Karpas-422 (cell line): ENCODE results near the gene DIAPH3. TPM values are rescaled to one million over a fixed set of nuclear protein-coding genes. Genes with fewer than 3 reads are reported as not detected.

Source experiments
- DNase-seq: peaks from one replicate; pipeline ENCODE4 v3.0.0-alpha.2; 2015
- H2AFZ ChIP-seq: fragments of 200-600 bp; sonication (generic); 2 replicates; pipeline ENCODE4 v1.6.1; 2014; ENCODE audit warnings: antibody characterized with exemption, low read length, mixed read lengths
- H3K27ac ChIP-seq: fragments of 200-600 bp; sonication (generic); 2 replicates; pipeline ENCODE4 v1.5.1; 2014; ENCODE audit warnings: mild to moderate bottlenecking, low read length, moderate library complexity
- H3K27me3 ChIP-seq: fragments of 200-600 bp; sonication (generic); 2 replicates; pipeline ENCODE4 v1.6.1; 2014; ENCODE audit warnings: low read length, mixed read lengths
- H3K36me3 ChIP-seq: fragments of 200-600 bp; sonication (generic); 2 replicates; pipeline ENCODE4 v1.6.1; 2014; ENCODE audit warnings: low read length, mixed read lengths; ENCODE audit not compliant: insufficient read depth
- H3K4me1 ChIP-seq: fragments of 200-600 bp; sonication (generic); 2 replicates; pipeline ENCODE4 v1.6.1; 2014; ENCODE audit warnings: mild to moderate bottlenecking, low read length, mixed read lengths
- H3K4me2 ChIP-seq: fragments of 200-600 bp; sonication (generic); 2 replicates; pipeline ENCODE4 v1.6.1; 2014; ENCODE audit warnings: low read length, low read depth, mild to moderate bottlenecking; ENCODE audit not compliant: poor library complexity, severe bottlenecking
- H3K4me3 ChIP-seq: fragments of 200-600 bp; sonication (generic); 2 replicates; pipeline ENCODE4 v1.5.1; 2014; ENCODE audit warnings: mild to moderate bottlenecking, antibody characterized with exemption, low read length, mixed read lengths
- H3K79me2 ChIP-seq: fragments of 200-600 bp; sonication (generic); 2 replicates; pipeline ENCODE4 v1.6.1; 2014; ENCODE audit warnings: mild to moderate bottlenecking, low read length, mixed read lengths
- H3K9ac ChIP-seq: fragments of 200-600 bp; sonication (generic); 2 replicates; pipeline ENCODE4 v1.6.0; 2014; ENCODE audit warnings: low read length
- H3K9me2 ChIP-seq: fragments of 200-600 bp; sonication (generic), shearing (Covaris generic); replicated peaks from 2 replicates; pipeline ENCODE4 v1.6.0; 2014; ENCODE audit warnings: mild to moderate bottlenecking, low read length, moderate library complexity; ENCODE audit not compliant: insufficient read depth
- H3K9me3 ChIP-seq: fragments of 300-700, 200-600 bp; sonication (generic); 2 replicates; pipeline ENCODE4 v1.6.1; 2014; ENCODE audit warnings: low read length, mixed read lengths
- H4K20me1 ChIP-seq: fragments of 200-600 bp; sonication (generic); 2 replicates; pipeline ENCODE4 v1.6.1; 2014; ENCODE audit warnings: mild to moderate bottlenecking, antibody characterized with exemption, low read length, low read depth; ENCODE audit not compliant: insufficient read depth
- total RNA-seq: library from RNA; depleted of rRNA; stranded (reverse); fragments of >200 nt; shearing (Covaris generic); gene quantifications from 2 replicates; pipeline ENCODE4 v1.2.3, GENCODE V29; 2014; ENCODE audit warnings: low replicate concordance

DIAPH3 gene
- total RNA-seq, 1 experiment from 2014 or later, result 10.0 TPM

- no peaks in the 10 kb centered on the region for H3K79me2 ChIP-seq
- no peak overlapping the region for H3K4me3 ChIP-seq
- no peak overlapping the region for H3K4me2 ChIP-seq
- no peaks in the 10 kb centered on the region for H3K36me3 ChIP-seq
- no peaks in the 10 kb centered on the region for H3K4me1 ChIP-seq
- no peak overlapping the region for H2AFZ ChIP-seq
- H3K27me3 ChIP-seq, result no peaks in the 10 kb centered on the region
- no peaks in the 10 kb centered on the region for H3K9me3 ChIP-seq
- no peaks in the 10 kb centered on the region for H3K9me2 ChIP-seq
- no peak for DNase-seq
- no peak overlapping the region for H3K27ac ChIP-seq
- no peak overlapping the region for H3K9ac ChIP-seq
- H4K20me1 ChIP-seq, result no peaks in the 10 kb centered on the region
Observed at GRCh38 chr13:59673286-59673685, 490.4 kb downstream of the DIAPH3 start.

- H3K4me3 ChIP-seq, result no peak overlapping the region
- no peaks in the 10 kb centered on the region for H3K9me3 ChIP-seq
- no peaks in the 10 kb centered on the region for H3K79me2 ChIP-seq
- no peaks in the 10 kb centered on the region for H3K4me1 ChIP-seq
- no peak overlapping the region for H3K4me2 ChIP-seq
- H3K9ac ChIP-seq, result no peak overlapping the region
- no peak overlapping the region for H3K27ac ChIP-seq
- H3K9me2 ChIP-seq, result no peaks in the 10 kb centered on the region
- no peaks in the 10 kb centered on the region for H3K27me3 ChIP-seq
- no peaks in the 10 kb centered on the region for H4K20me1 ChIP-seq
- no peak for DNase-seq
- no peak overlapping the region for H2AFZ ChIP-seq
- no peaks in the 10 kb centered on the region for H3K36me3 ChIP-seq
Observed at GRCh38 chr13:59672445-59672844, 491.3 kb downstream of the DIAPH3 start.

- H3K79me2 ChIP-seq, result no peaks in the 10 kb centered on the region
- no peaks in the 10 kb centered on the region for H3K4me1 ChIP-seq
Observed at GRCh38 chr13:59671881-59672280, 491.8 kb downstream of the DIAPH3 start.

GRCh38 chr13:59666504-59666903 is 497.2 kb downstream of the DIAPH3 start:
- Histone ChIP-seq H3K4me2 (no peak overlapping the region), H2AFZ (no peak overlapping the region), H3K79me2 (no peaks in the 10 kb centered on the region), H3K27me3 (no peaks in the 10 kb centered on the region), H3K9me2 (no peaks in the 10 kb centered on the region), H3K27ac (no peak overlapping the region), H3K4me3 (no peak overlapping the region), H3K36me3 (no peaks in the 10 kb centered on the region), H4K20me1 (no peaks in the 10 kb centered on the region), H3K9ac (no peak overlapping the region), H3K4me1 (no peaks in the 10 kb centered on the region; the same call in 1 of the 2 replicates), H3K9me3 (no peaks in the 10 kb centered on the region)
- no peak for DNase-seq

More at GRCh38 chr13:59671881-59672280, 491.8 kb downstream of the DIAPH3 start:
- no peaks in the 10 kb centered on the region for H4K20me1 ChIP-seq
- H3K4me3 ChIP-seq, result no peak overlapping the region
- H3K9me2 ChIP-seq, result no peaks in the 10 kb centered on the region
- H3K27me3 ChIP-seq, result no peaks in the 10 kb centered on the region
- no peaks in the 10 kb centered on the region for H3K36me3 ChIP-seq
- H3K9me3 ChIP-seq, result no peaks in the 10 kb centered on the region
- H3K9ac ChIP-seq, result no peak overlapping the region
- no peak for DNase-seq
- no peak overlapping the region for H2AFZ ChIP-seq
- H3K4me2 ChIP-seq, result no peak overlapping the region
- H3K27ac ChIP-seq, result no peak overlapping the region

- no peak overlapping the region for H3K4me3 ChIP-seq
- H3K9ac ChIP-seq, result no peak overlapping the region
- no peak overlapping the region for H3K4me2 ChIP-seq
- no peaks in the 10 kb centered on the region for H4K20me1 ChIP-seq
- H3K9me3 ChIP-seq, result no peaks in the 10 kb centered on the region
- no peak overlapping the region for H3K27ac ChIP-seq
- no peaks in the 10 kb centered on the region for H3K27me3 ChIP-seq
- H2AFZ ChIP-seq, result no peak overlapping the region
- H3K79me2 ChIP-seq, result no peaks in the 10 kb centered on the region
- DNase-seq, result no peak
- H3K4me1 ChIP-seq, result no peaks in the 10 kb centered on the region; the same call in 1 of the 2 replicates
- H3K9me2 ChIP-seq, result no peaks in the 10 kb centered on the region
- H3K36me3 ChIP-seq, result no peaks in the 10 kb centered on the region
Observed at GRCh38 chr13:59665732-59666131, 498.0 kb downstream of the DIAPH3 start.

- H3K4me3 ChIP-seq, result no peak overlapping the region
- no peaks in the 10 kb centered on the region for H3K36me3 ChIP-seq
- no peak overlapping the region for H3K27ac ChIP-seq
- DNase-seq, result no peak
- no peaks in the 10 kb centered on the region for H3K27me3 ChIP-seq
- H3K9ac ChIP-seq, result no peak overlapping the region
- no peaks in the 10 kb centered on the region for H3K9me3 ChIP-seq
- no peaks in the 10 kb centered on the region for H3K79me2 ChIP-seq
- no peaks in the 10 kb centered on the region for H4K20me1 ChIP-seq
- no peak overlapping the region for H3K4me2 ChIP-seq
- H2AFZ ChIP-seq, result no peak overlapping the region
- no peaks in the 10 kb centered on the region for H3K9me2 ChIP-seq
- no peaks in the 10 kb centered on the region; the same call in 1 of the 2 replicates for H3K4me1 ChIP-seq
Observed at GRCh38 chr13:59665184-59665583, 498.5 kb downstream of the DIAPH3 start.

- H3K4me1 ChIP-seq, result no peaks in the 10 kb centered on the region; the same call in 1 of the 2 replicates
- H3K9ac ChIP-seq, result no peak overlapping the region
- no peaks in the 10 kb centered on the region for H3K36me3 ChIP-seq
- H3K4me2 ChIP-seq, result no peak overlapping the region
- H3K9me2 ChIP-seq, result no peaks in the 10 kb centered on the region
- H3K4me3 ChIP-seq, result no peak overlapping the region
- no peaks in the 10 kb centered on the region for H3K27me3 ChIP-seq
- no peaks in the 10 kb centered on the region for H3K79me2 ChIP-seq
- DNase-seq, result no peak
- no peak overlapping the region for H2AFZ ChIP-seq
- no peaks in the 10 kb centered on the region for H4K20me1 ChIP-seq
- no peaks in the 10 kb centered on the region for H3K9me3 ChIP-seq
- H3K27ac ChIP-seq, result no peak overlapping the region
Observed at GRCh38 chr13:59664586-59664985, 499.1 kb downstream of the DIAPH3 start.

- Histone ChIP-seq H3K4me2 (no peak overlapping the region), H3K4me3 (no peak overlapping the region), H3K27me3 (no peaks in the 10 kb centered on the region), H3K9me3 (no peaks in the 10 kb centered on the region), H3K36me3 (no peaks in the 10 kb centered on the region), H3K27ac (no peak overlapping the region), H3K9ac (no peak overlapping the region), H4K20me1 (no peaks in the 10 kb centered on the region), H3K9me2 (no peaks in the 10 kb centered on the region), H2AFZ (no peak overlapping the region), H3K79me2 (no peaks in the 10 kb centered on the region), H3K4me1 (no peaks in the 10 kb centered on the region; the same call in 1 of the 2 replicates)
- DNase-seq, result no peak
Observed at GRCh38 chr13:59663707-59664106, 500.0 kb downstream of the DIAPH3 start.

GRCh38 chr13:59660582-59660981 is 503.1 kb downstream of the DIAPH3 start:
- no peaks in the 10 kb centered on the region for H4K20me1 ChIP-seq

More at GRCh38 chr13:59660582-59660981, 503.1 kb downstream of the DIAPH3 start:
- no peak overlapping the region for H3K27ac ChIP-seq
- no peaks in the 10 kb centered on the region for H3K4me1 ChIP-seq
- H3K9me2 ChIP-seq, result no peaks in the 10 kb centered on the region
- no peak overlapping the region for H3K9ac ChIP-seq
- H3K27me3 ChIP-seq, result no peaks in the 10 kb centered on the region
- no peak overlapping the region for H3K4me3 ChIP-seq
- H2AFZ ChIP-seq, result no peak overlapping the region
- H3K9me3 ChIP-seq, result no peaks in the 10 kb centered on the region
- DNase-seq, result no peak
- H3K36me3 ChIP-seq, result no peaks in the 10 kb centered on the region
- H3K4me2 ChIP-seq, result no peak overlapping the region
- H3K79me2 ChIP-seq, result no peaks in the 10 kb centered on the region
